ENCODE data around the gene HSPA1A.
"Not testable (repeated sequence)": the region's sequence is repeated elsewhere in the genome, so short reads cannot be mapped to it uniquely, and the experiment has no call there.

HSPA1A gene

GRCh38 chr6:31850765-31851484, 35.6 kb downstream of the HSPA1A start:
- no peak for DNase-seq (ENCODE audit: low read depth)
- no peak for TF ChIP-seq POLR2A (IDR thresholded peaks at IDR 0.05; ENCODE audit: extremely low read depth, insufficient read length)
- H3K4me3 ChIP-seq (ENCODE audit: low read depth, low read length), result no peak overlapping the region

GRCh38 chr6:31851485-31851832, 36.1 kb downstream of the HSPA1A start:
- TF ChIP-seq MAX (IDR thresholded peaks at IDR 0.05; ENCODE audit: low read depth, low read length) (no peak), MYC (IDR thresholded peaks at IDR 0.05; ENCODE audit: low read depth, low read length) (no peak), POLR2A (IDR thresholded peaks at IDR 0.05; ENCODE audit: extremely low read depth, insufficient read length) (no peak), CTCF (IDR thresholded peaks at IDR 0.05; ENCODE audit: low read depth, low read length) (no peak)
- H3K4me3 ChIP-seq (ENCODE audit: low read depth, low read length), result no peak overlapping the region
- no peak for DNase-seq (ENCODE audit: low read depth)

GRCh38 chr6:31851980-31852718, 36.8 kb downstream of the HSPA1A start:
- not testable (repeated sequence) for DNase-seq (ENCODE audit: low read depth); H3K4me3 ChIP-seq (ENCODE audit: low read depth, low read length)

- not testable (repeated sequence) for DNase-seq (ENCODE audit: low read depth); H3K4me3 ChIP-seq (ENCODE audit: low read depth, low read length)
These were observed 42.4 kb downstream of the HSPA1A start for GRCh38 chr6:31857774-31858173.

GRCh38 chr6:31858707-31859106, 43.4 kb downstream of the HSPA1A start:
- TF ChIP-seq POLR2A (IDR thresholded peaks at IDR 0.05; ENCODE audit: extremely low read depth, insufficient read length) (no peak), CTCF (IDR thresholded peaks at IDR 0.05; ENCODE audit: low read depth, low read length) (no peak), MAX (IDR thresholded peaks at IDR 0.05; ENCODE audit: low read depth, low read length) (no peak), MYC (IDR thresholded peaks at IDR 0.05; ENCODE audit: low read depth, low read length) (no peak)
- no peak overlapping the region for H3K4me3 ChIP-seq (ENCODE audit: low read depth, low read length)
- DNase-seq (ENCODE audit: low read depth), result no peak

GRCh38 chr6:31859923-31860322, 44.6 kb downstream of the HSPA1A start:
- H3K4me3 ChIP-seq (ENCODE audit: low read depth, low read length), result no peak overlapping the region
- DNase-seq (ENCODE audit: low read depth), result no peak
- no peak for TF ChIP-seq MYC (IDR thresholded peaks at IDR 0.05; ENCODE audit: low read depth, low read length)
- no peak for TF ChIP-seq POLR2A (IDR thresholded peaks at IDR 0.05; ENCODE audit: extremely low read depth, insufficient read length)
- no peak for TF ChIP-seq CTCF (IDR thresholded peaks at IDR 0.05; ENCODE audit: low read depth, low read length)
- no peak for TF ChIP-seq MAX (IDR thresholded peaks at IDR 0.05; ENCODE audit: low read depth, low read length)

- H3K4me3 ChIP-seq (ENCODE audit: low read depth, low read length), result no peak overlapping the region
- TF ChIP-seq MYC (IDR thresholded peaks at IDR 0.05; ENCODE audit: low read depth, low read length) (no peak), CTCF (IDR thresholded peaks at IDR 0.05; ENCODE audit: low read depth, low read length) (no peak), POLR2A (IDR thresholded peaks at IDR 0.05; ENCODE audit: extremely low read depth, insufficient read length) (no peak), MAX (IDR thresholded peaks at IDR 0.05; ENCODE audit: low read depth, low read length) (no peak)
- no peak for DNase-seq (ENCODE audit: low read depth)
These were observed 45.0 kb downstream of the HSPA1A start for GRCh38 chr6:31860349-31860748.
